Superior temporal gyrus (tissue), 1 donor: ENCODE data around the gene RPN1.
"Not testable (repeated sequence)": the region's sequence is repeated elsewhere in the genome, so short reads cannot be mapped to it uniquely, and the experiment has no call there.

Source experiments
- DNase-seq: peaks from one replicate; pipeline ENCODE4 v3.0.0-alpha.2; 2016; ENCODE audit errors: extremely low spot score

RPN1 gene

DNA sequence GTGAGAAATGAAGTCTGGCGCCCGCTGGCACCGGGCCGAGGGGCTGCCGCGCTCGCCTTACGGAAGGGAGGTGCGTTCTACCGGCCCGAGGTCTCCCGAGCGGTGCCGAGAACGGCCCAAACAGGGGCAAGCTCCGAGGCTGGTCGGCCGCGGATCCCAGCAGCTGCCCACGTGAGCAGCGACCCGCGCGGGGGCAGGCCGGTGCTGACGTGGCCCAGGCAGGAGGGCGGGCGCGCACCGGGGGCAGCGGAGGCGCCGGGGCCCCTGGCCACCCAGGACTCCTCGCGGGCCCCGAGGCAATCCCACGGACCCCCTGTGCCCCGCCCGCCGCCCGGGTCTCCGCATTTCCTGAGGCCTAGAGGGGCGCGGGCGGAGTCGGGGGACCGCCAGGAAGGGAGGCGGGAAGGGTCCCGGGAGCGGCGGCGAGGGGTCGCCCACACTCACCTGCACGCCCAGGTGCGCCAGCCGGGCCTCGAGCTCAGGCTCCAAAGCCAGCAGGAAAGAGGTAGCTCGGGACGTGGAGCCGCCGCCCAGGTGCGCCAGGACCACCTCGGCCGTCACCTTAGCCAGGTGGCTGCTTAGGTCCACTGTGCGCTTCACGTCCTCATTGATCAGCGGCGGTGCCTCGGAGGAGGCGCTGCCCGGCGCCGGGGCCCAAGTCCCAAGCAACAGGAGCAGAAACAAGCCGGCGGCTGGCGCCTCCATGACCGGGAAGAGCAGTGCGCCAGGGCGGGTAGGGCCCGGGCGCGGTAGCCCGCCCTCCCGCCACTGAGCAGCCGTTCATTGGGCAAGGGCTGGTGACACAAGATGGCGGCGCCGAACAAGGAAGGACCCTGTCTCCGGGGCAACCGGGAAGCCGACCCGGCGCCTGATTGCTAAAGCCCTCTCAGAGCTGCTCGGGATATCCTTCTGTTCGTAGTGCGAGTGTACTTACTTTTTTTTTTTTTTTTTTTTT lies at the start of gene RPN1:
RPN1 (minus strand) TSS at position 723 of the 955 bp plus-strand sequence; CDS start at position 705, 18 bp downstream.
- DNase-seq = peak; percentile 95

GRCh38 chr3:128698211-128699047 lies 47.8 kb upstream of the RPN1 start:
- DNase-seq = peak; percentile 51

DNA sequence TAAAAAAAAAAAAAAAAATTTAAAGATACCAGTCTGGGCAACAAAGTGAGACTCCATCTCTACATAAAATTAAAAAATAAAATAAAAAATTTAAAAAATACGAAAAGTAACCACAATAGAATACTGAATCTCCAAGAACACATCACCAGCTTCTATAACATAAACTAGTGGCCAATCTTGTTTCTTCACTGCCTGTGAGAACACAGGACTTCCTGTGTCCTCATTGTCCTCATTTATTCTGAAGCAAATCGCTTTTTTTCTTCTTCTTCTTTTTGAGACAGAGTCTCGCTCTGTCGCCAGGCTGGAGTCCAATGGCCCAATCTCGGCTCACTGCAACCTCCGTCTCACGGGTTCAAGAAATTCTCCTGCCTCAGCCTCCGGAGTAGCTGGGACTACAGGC lies 46.7 kb upstream of the RPN1 start:
- DNase-seq = no peak

- no peak for DNase-seq
These were observed 43.1 kb upstream of the RPN1 start for GRCh38 chr3:128693696-128694095.

DNA sequence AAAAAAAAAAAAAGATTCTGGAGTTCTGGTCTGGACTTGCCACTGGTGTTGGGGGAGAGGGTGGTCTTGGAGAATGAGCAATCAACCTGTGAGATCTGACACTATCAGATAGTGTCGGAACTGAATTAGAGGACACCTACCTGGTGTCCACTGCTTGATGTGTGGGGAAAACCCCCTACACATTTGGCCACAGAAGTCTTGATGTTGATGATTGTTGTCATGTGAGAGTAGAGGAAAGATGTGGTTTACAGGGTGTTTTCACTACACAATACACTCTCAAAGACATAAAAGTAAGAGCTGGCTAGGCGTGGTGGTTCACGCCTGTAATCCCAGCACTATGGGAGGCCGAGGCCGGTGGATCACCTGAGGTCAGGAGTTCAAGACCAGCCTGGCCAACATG lies 38.4 kb upstream of the RPN1 start:
- DNase-seq = no peak

DNA sequence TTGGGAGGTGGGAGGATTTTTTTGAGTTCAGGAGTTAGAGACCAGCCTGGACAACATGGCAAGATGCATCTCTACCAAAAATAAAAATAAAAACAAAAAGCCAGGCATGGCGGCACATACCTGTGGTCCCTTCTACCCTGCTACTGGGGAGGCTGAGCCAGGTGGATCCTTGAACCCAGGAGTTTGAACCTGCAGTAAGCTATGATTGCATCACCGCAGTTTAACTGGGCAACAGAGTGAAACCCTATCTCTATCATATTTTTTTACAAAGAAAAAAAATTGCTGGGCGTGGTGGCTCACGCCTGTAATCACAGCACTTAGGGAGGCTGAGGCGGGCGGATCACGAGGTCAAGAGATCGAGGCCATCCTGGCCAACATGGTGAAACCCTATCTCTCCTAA lies 35.8 kb upstream of the RPN1 start:
- DNase-seq = no peak

- no peak for DNase-seq
These were observed 34.5 kb upstream of the RPN1 start for GRCh38 chr3:128684986-128685726.

GRCh38 chr3:128683957-128684356 lies 33.3 kb upstream of the RPN1 start:
- no peak for DNase-seq

GRCh38 chr3:128681369-128681829 lies 30.8 kb upstream of the RPN1 start:
- DNase-seq = peak; percentile 73

DNA sequence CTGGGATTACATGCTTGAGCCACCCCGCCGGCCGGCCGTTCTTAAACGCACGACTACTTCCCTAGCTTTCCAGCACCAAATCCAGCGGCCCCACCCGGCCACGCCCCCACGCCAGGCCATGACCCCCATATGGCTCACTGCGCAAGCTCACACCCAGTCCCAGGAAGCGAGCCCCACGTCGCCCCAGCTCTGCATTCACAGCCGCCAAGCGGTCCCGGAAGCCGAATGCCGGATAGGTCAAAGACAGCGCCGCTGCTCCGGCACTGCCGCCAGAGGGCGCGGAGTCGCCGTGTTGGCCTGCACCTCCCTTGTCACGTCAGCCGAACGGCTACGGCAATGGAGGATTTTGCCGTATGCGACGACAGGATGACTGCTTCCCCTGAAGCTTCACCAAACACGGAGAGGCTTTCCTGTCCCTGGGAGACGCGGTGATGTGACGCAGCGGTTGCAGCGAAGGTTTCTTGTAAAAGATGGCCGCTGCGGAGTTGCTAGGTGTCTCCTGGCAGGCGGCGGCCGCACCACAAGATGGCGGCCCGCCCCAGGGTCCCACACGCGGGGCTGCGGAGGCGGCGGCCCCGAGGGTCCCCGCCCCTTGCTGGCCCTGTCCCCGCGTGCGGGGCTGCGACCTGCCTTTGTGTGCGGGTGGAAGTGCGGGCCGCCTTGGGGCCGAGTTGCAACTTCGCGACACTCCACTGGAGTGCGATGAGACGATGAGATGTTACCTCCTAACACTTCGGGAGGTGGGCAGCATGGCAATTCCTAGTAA lies 30.2 kb upstream of the RPN1 start:
- peak; percentile 98 for DNase-seq

DNA sequence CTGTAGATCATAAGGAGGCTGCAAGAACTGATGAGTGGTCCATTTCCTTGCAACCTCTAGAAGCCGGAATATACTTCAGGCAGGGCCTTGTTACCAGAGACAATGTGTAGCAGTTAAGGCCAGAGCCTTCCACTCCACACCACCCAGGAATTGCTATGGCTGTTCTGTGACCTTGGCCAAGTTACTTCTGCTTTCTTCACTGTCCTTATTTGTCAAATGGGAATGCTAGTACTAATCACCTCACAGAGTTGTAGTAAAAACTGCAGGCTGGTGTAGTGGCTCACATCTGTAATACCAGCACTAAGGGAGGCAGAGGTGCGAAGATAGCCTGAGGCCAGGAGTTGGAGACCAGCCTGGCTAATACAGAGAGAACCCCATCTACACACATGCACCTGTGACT lies 28.7 kb upstream of the RPN1 start:
- DNase-seq = no peak

- not testable (repeated sequence) for DNase-seq
These were observed 25.2 kb upstream of the RPN1 start for GRCh38 chr3:128675802-128676201.

GRCh38 chr3:128674161-128674784 lies 23.7 kb upstream of the RPN1 start:
- DNase-seq = no peak

GRCh38 chr3:128667641-128668040 lies 17.0 kb upstream of the RPN1 start:
- no peak for DNase-seq

GRCh38 chr3:128665362-128666021 lies 14.9 kb upstream of the RPN1 start:
- no peak for DNase-seq

DNA sequence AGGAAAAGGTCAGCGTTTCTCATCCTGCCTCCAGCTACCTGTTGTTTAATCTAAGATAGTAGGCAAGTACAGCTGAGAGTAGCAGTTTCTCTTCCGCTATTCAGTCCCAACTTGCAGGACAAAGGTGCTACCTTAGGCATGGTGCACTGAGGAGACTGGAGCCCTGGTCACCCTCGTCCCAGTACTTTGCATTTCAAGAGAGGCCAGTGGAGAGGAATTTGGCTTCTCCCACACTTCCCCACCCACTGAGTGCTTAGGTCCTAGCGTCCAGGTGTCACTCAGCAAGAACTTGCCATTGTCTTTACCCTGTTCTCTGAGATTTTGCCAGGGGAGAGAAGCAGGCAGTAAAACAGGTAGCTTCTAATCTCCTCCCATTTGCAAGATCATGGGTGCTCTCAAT lies 12.5 kb upstream of the RPN1 start:
- no peak for DNase-seq

GRCh38 chr3:128655531-128655930 lies 4.9 kb upstream of the RPN1 start:
- DNase-seq = no peak

DNA sequence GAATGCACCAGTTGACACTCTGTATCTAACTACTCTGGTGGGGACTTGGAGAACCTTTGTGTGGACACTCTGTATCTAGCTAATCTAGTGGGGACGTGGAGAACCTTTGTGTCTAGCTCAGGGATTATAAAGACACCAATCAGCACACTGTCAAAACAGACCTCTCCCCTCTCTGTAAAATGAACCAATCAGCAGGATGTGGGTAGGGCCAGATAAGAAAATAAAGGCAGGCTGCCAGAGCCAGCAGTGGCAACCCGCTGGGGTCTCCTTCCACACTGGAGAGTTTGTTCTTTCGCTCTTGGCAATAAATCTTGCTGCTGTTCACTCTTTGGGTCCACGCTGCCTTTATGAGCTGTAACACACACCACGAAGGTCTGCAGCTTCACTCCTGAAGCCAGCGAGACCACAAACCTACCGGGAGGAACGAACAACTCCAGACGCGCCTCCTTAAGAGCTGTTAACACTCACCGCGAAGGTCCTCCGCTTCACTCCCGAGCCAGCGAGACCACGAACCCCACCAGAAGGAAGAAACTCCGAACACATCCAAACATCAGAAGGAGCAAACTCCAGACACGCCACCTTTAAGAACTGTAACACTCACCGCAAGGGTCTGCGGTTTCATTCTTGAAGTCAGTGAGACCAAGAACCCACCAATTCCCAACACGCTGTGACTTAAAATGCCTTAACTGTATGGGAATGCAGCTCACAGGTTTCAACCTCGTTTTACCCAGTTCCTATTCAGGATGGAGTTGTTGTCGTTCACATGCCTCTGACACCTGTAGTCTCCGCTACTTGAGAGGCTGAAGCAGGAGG lies 3.6 kb upstream of the RPN1 start:
- DNase-seq = not testable (repeated sequence)

DNA sequence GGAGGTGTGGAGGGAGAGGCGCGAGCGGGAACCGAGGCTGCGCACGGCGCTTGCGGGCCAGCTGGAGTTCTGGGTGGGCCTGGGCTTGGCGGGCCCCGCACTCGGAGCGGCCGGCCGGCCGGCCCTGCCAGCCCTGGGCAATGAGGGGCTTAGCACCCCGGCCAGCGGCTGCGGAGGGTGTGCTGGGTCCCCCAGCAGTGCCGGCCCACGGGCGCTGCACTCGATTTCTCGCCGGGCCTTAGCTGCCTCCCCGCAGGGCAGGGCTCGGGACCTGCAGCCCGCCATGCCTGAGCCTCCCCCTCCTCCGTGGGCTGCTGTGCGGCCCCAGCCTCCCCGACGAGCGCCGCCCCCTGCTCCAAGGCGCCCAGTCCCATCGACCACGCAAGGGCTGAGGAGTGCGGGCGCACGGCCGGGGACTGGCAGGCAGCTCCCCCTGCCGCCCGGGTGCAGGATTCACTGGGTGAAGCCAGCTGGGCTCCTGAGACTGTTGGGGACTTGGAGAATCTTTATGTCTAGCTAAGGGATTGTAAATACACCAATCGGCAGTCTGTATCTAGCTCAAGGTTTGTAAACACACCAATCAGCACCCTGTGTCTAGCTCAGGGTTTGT lies 2.9 kb upstream of the RPN1 start:
- not testable (repeated sequence) for DNase-seq
